ENCODE data around the gene KRTAP13-1. TPM values are rescaled to one million over a fixed set of nuclear protein-coding genes. Genes with fewer than 3 reads are reported as not detected.

Gene KRTAP13-1
- polyA plus RNA-seq, 1 donor (not counting 4 experiments of a cell fraction or from before 2014, with no cell fraction given): not detected

DNA sequence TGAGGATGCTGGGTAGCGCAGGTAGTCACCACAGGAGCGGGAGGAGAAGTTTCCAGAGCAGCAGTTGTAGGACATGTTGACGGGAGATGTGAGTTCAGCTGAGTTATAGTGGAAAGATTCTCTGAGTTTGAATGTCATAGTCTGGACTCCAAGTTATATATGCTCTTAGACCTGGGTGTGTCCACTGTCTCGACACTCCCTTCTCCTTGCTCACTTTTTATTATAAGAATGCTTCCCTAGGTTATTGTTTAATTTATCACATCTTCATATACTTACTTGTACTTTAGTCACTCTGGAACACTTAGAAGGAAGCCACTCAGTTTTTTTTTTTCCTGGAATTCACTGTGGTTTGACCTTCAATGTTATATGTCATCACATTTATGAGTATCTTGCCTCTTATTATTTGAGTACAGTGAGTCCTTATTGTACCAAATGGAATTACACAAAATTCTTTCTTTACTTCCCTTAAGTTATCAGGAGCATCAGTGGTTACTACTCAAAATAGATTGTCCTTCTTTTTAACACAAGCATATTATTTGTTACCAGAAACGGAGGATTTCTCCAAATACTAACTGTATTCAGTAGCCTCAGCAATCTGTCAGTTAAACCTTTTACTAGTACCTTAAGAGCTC is 23.6 kb upstream of the KRTAP13-1 start, which contains the start of gene KRTAP13-2:
KRTAP13-2 (minus strand) TSS at position 133 of the 632 bp plus-strand sequence; CDS start at position 75, 58 bp downstream.
- Histone ChIP-seq H3K4me2 (ENCODE audit: control insufficient read depth, extremely low read depth, insufficient read depth, low read depth, low read length) (no peak within 1 kb of the TSS), H3K9ac (ENCODE audit: control insufficient read depth, extremely low read depth, insufficient read depth, low read length) (no peak within 1 kb of the TSS), H3K9me3 (ENCODE audit: control insufficient read depth, low read depth, low read length) (no peaks in the 10 kb centered on the region), H3K9me1 (ENCODE audit: control insufficient read depth, extremely low read depth, insufficient read depth, low read length) (no peaks in the 10 kb centered on the region), H2AFZ (ENCODE audit: control insufficient read depth, low read length) (no peak within 1 kb of the TSS), H3K36me3 (ENCODE audit: control insufficient read depth in 2 of 2, extremely low read depth in 1 of 2, insufficient read depth in 2 of 2, low read length in 2 of 2) (no peaks in the 10 kb centered on the region), H3K79me2 (ENCODE audit: control insufficient read depth, insufficient read depth, low read length) (no peaks in the 10 kb centered on the region), H3K4me1 (ENCODE audit: control insufficient read depth, extremely low read depth, insufficient read depth, low read length) (no peaks in the 10 kb centered on the region), H4K20me1 (ENCODE audit: control insufficient read depth, extremely low read depth, insufficient read depth, low read length) (no peaks in the 10 kb centered on the region), H3K27ac (ENCODE audit: control insufficient read depth, insufficient read depth, low read length) (no peak within 1 kb of the TSS), H3K27me3 (ENCODE audit: control insufficient read depth, extremely low read depth, insufficient read depth, low read length) (no peaks in the 10 kb centered on the region), H3K4me3 (ENCODE audit: control insufficient read depth in 2 of 3, extremely low read depth in 1 of 3, insufficient read depth in 2 of 3, low read depth in 1 of 3, low read length in 3 of 3) (no peak within 1 kb of the TSS)
- dilution Hi-C loops (cut with MboI; ENCODE audit: extremely low pct_ligation_motif_present, low sequenced_read_pairs): no loop called here
- DNase-seq (ENCODE audit: low read depth, low spot score) (no peak), FAIRE-seq (no peak)
- no peak for TF ChIP-seq CTCF (optimal IDR thresholded peaks at IDR 0.05 in 1 of 3, IDR thresholded peaks at IDR 0.05 in 1 of 3, conservative IDR thresholded peaks at IDR 0.05 in 1 of 3; ENCODE audit: extremely low read depth in 1 of 3, insufficient read depth in 2 of 3, low read length in 3 of 3)
- TF ChIP-seq EZH2 (IDR thresholded peaks at IDR 0.05; ENCODE audit: low read length): no peak

DNA sequence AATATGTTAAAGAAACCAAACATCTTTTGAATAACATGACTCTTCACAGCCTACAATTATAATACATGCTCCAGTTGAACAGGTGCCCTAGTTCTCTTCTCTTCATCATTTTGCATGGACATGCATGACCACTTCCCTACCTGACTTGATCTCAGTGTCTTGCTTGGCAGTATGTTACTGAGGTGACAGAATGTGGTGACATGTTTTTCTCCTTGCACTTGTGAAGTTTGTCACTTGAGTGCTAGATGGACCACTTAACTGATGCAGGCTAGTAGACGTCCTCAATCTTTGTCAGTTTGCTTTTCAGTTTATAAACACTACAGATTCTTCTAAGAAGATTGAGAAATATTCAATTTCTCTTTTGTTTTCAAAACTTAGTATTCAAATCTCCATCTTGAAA is 13.6 kb upstream of the KRTAP13-1 start:
- Histone ChIP-seq H3K27me3 (ENCODE audit: control insufficient read depth, extremely low read depth, insufficient read depth, low read length) (no peaks in the 10 kb centered on the region), H3K27ac (ENCODE audit: control insufficient read depth, insufficient read depth, low read length) (no peak overlapping the region), H3K9me1 (ENCODE audit: control insufficient read depth, extremely low read depth, insufficient read depth, low read length) (no peaks in the 10 kb centered on the region), H4K20me1 (ENCODE audit: control insufficient read depth, extremely low read depth, insufficient read depth, low read length) (no peaks in the 10 kb centered on the region), H3K9ac (ENCODE audit: control insufficient read depth, extremely low read depth, insufficient read depth, low read length) (no peak overlapping the region), H3K4me1 (ENCODE audit: control insufficient read depth, extremely low read depth, insufficient read depth, low read length) (no peaks in the 10 kb centered on the region), H3K79me2 (ENCODE audit: control insufficient read depth, insufficient read depth, low read length) (no peaks in the 10 kb centered on the region), H2AFZ (ENCODE audit: control insufficient read depth, low read length) (no peak overlapping the region), H3K9me3 (ENCODE audit: control insufficient read depth, low read depth, low read length) (no peaks in the 10 kb centered on the region), H3K4me3 (ENCODE audit: control insufficient read depth in 2 of 3, extremely low read depth in 1 of 3, insufficient read depth in 2 of 3, low read depth in 1 of 3, low read length in 3 of 3) (no peak overlapping the region), H3K36me3 (ENCODE audit: control insufficient read depth in 2 of 2, extremely low read depth in 1 of 2, insufficient read depth in 2 of 2, low read length in 2 of 2) (no peaks in the 10 kb centered on the region), H3K4me2 (ENCODE audit: control insufficient read depth, extremely low read depth, insufficient read depth, low read depth, low read length) (no peak overlapping the region)
- TF ChIP-seq CTCF (optimal IDR thresholded peaks at IDR 0.05 in 1 of 3, IDR thresholded peaks at IDR 0.05 in 1 of 3, conservative IDR thresholded peaks at IDR 0.05 in 1 of 3; ENCODE audit: extremely low read depth in 1 of 3, insufficient read depth in 2 of 3, low read length in 3 of 3) (no peak), EZH2 (IDR thresholded peaks at IDR 0.05; ENCODE audit: low read length) (no peak)
- no peak for FAIRE-seq
- dilution Hi-C loops (cut with MboI; ENCODE audit: extremely low pct_ligation_motif_present, low sequenced_read_pairs): no loop called here
- no peak for DNase-seq (ENCODE audit: low read depth, low spot score)

All from keratinocyte (primary cell).